Left lung (tissue), 10 donors: Measurements from ENCODE around the gene PTPRN2. TPM values are rescaled to one million over a fixed set of nuclear protein-coding genes. Genes with fewer than 3 reads are reported as not detected.

Experiments
- ATAC-seq: fragments of 200-7000 bp; cut with Tn5 transposase; one replicate; pipeline ENCODE4 v1.9.1; 2020; ENCODE audit warnings: moderate library complexity
- DNase-seq, 4 donors: peaks; one replicate each; pipeline ENCODE4 v3.0.0-alpha.2; 2013 to 2020
- H3K27ac ChIP-seq, 2 donors: fragments of 200-600 bp; sonication (generic) in 1 of 2; one replicate each; pipeline versions ENCODE4 v1.5.0 to v1.8.0; 2020 to 2021
- H3K27me3 ChIP-seq, 2 donors: fragments of 200-600 bp; sonication (generic) in 1 of 2; one replicate each; pipeline versions ENCODE4 v1.5.0 to v1.8.0; 2020 to 2021
- H3K36me3 ChIP-seq, 2 donors: fragments of 200-600 bp; sonication (generic) in 1 of 2; one replicate each; pipeline versions ENCODE4 v1.5.0 to v1.8.0; 2020 to 2021
- H3K4me1 ChIP-seq, 2 donors: fragments of 200-600 bp; one replicate each; pipeline ENCODE4 v1.8.0; 2021
- H3K4me3 ChIP-seq, 2 donors: fragments of 200-600 bp; sonication (generic) in 1 of 2; one replicate each; pipeline versions ENCODE4 v1.5.0 to v1.8.0; 2020 to 2021; ENCODE audit warnings: mild to moderate bottlenecking in 1 of 2
- H3K9me3 ChIP-seq, 2 donors: fragments of 200-600 bp; sonication (generic) in 1 of 2; one replicate each; pipeline versions ENCODE4 v1.5.0 to v1.8.0; 2020 to 2021
- CTCF ChIP-seq, 2 donors: fragments of 200-600 bp; sonication (generic) in 1 of 2; IDR thresholded peaks; one replicate each; pipeline versions ENCODE4 v1.5.0 to v1.8.0; 2021; ENCODE audit warnings: antibody characterized with exemption in 2 of 2
- intact Hi-C, 2 donors: fragments of 100-400 bp; cut with DNase I; formaldehyde crosslinking; loops; one replicate each; pipeline versions ENCODE4 v1.11.2 to v1.14.2; 2022
- polyA plus RNA-seq, 6 donors: library from polyadenylated mRNA; unstranded; fragments of 120-200 nt; gene quantifications; one replicate each; pipeline ENCODE4 v1.2.1, GENCODE V29; 2013; ENCODE audit not compliant: insufficient read length in 6 of 6
- total RNA-seq, 2 donors: library from RNA; stranded (reverse); fragmentation: NEBNext Ultra II Directional; extraction: Animal tissue kit (Norgen Biotek cat#: 25700); gene quantifications; one replicate each; pipeline ENCODE4 v1.2.1, GENCODE V29; 2021
- donor health status: DM: no; HTN: yes; CAD: no.
- donor health status: DM: no; HTN: no; CAD: no.

The PTPRN2 gene
- total and polyA plus RNA-seq, 8 donors: 4.0 to 7.8 (median 6.8) TPM

GRCh38 chr7:157517782-157518513, 1069.7 kb downstream of the PTPRN2 start:
- intact Hi-C loops: no loop called here
- Histone ChIP-seq H3K4me3 (no peak overlapping the region), H3K4me1 (no peaks in the 10 kb centered on the region), H3K27me3 (peaks cover 0 to 53% of the 10 kb centered on the region in 2 donors), H3K36me3 (no peaks in the 10 kb centered on the region), H3K9me3 (no peaks in the 10 kb centered on the region), H3K27ac (no peak overlapping the region)
- TF ChIP-seq CTCF (IDR thresholded peaks at IDR 0.05): no peak
- peak in 1 of 4 donors; percentile 16 for DNase-seq
- no peak for ATAC-seq

GRCh38 chr7:157516911-157517781, 1070.5 kb downstream of the PTPRN2 start:
- Histone ChIP-seq H3K4me3 (no peak overlapping the region), H3K4me1 (no peaks in the 10 kb centered on the region), H3K36me3 (no peaks in the 10 kb centered on the region), H3K27ac (no peak overlapping the region), H3K9me3 (no peaks in the 10 kb centered on the region), H3K27me3 (peaks cover 0 to 53% of the 10 kb centered on the region in 2 donors)
- no peak for ATAC-seq
- no peak for TF ChIP-seq CTCF (IDR thresholded peaks at IDR 0.05)
- intact Hi-C loops: no loop called here
- peak in 1 of 4 donors; percentile 8 for DNase-seq

- peak in 1 of 4 donors; percentile 14 for DNase-seq
- no peak for TF ChIP-seq CTCF (IDR thresholded peaks at IDR 0.05)
Measured at GRCh38 chr7:157516311-157516710, 1071.3 kb downstream of the PTPRN2 start.

GRCh38 chr7:157515342-157516041, 1072.1 kb downstream of the PTPRN2 start:
- Histone ChIP-seq H3K9me3 (no peaks in the 10 kb centered on the region), H3K27me3 (peaks cover 0 to 49% of the 10 kb centered on the region in 2 donors), H3K4me1 (no peaks in the 10 kb centered on the region), H3K27ac (no peak overlapping the region), H3K36me3 (no peaks in the 10 kb centered on the region), H3K4me3 (no peak overlapping the region)
- intact Hi-C loops: no loop called here
- no peak for ATAC-seq
- DNase-seq: peak in 1 of 4 donors; percentile 25
- no peak for TF ChIP-seq CTCF (IDR thresholded peaks at IDR 0.05)

More at GRCh38 chr7:157516311-157516710, 1071.3 kb downstream of the PTPRN2 start:
- intact Hi-C loops: no loop called here
- no peaks in the 10 kb centered on the region for H3K4me1 ChIP-seq
- H3K27me3 ChIP-seq: peaks cover 0 to 49% of the 10 kb centered on the region in 2 donors
- no peak overlapping the region for H3K27ac ChIP-seq
- H3K4me3 ChIP-seq: no peak overlapping the region
- H3K9me3 ChIP-seq: no peaks in the 10 kb centered on the region
- H3K36me3 ChIP-seq: no peaks in the 10 kb centered on the region
- no peak for ATAC-seq
